ENCODE results near the gene KIAA0232. TPM values are rescaled to one million over a fixed set of nuclear protein-coding genes. Genes with fewer than 3 reads are reported as not detected.
A peak's percentile ranks its signal among the peaks of the same experiment; 100 is the strongest.
"Not testable (repeated sequence)": the region's sequence is repeated elsewhere in the genome, so short reads cannot be mapped to it uniquely, and the experiment has no call there.

Gene KIAA0232
- total RNA-seq, 1 experiment from 2014 or later = 6.2 TPM

- in situ Hi-C loops (cut with HindIII; ENCODE audit: low pct_unique_long_range_greater_than_20kb, low sequenced_read_pairs) = no loop called here
Measured at GRCh38 chr4:6886886-6887285, 104.4 kb downstream of the KIAA0232 start.

GRCh38 chr4:6887591-6888371 is 105.3 kb downstream of the KIAA0232 start:
- DNase-seq (ENCODE audit: low read depth) = no peak
- in situ Hi-C loops (cut with HindIII; ENCODE audit: low pct_unique_long_range_greater_than_20kb, low sequenced_read_pairs) = no loop called here

More at GRCh38 chr4:6886886-6887285, 104.4 kb downstream of the KIAA0232 start:
- DNase-seq (ENCODE audit: low read depth) = no peak

GRCh38 chr4:6888506-6889071 is 106.1 kb downstream of the KIAA0232 start:
- DNase-seq (ENCODE audit: low read depth) = no peak
- in situ Hi-C loops (cut with HindIII; ENCODE audit: low pct_unique_long_range_greater_than_20kb, low sequenced_read_pairs) = no loop called here

- DNase-seq (ENCODE audit: low read depth) = no peak
- in situ Hi-C loops (cut with HindIII; ENCODE audit: low pct_unique_long_range_greater_than_20kb, low sequenced_read_pairs) = no loop called here
Measured at GRCh38 chr4:6889101-6889735, 106.7 kb downstream of the KIAA0232 start.

- in situ Hi-C loops (cut with HindIII; ENCODE audit: low pct_unique_long_range_greater_than_20kb, low sequenced_read_pairs) = no loop called here
- DNase-seq (ENCODE audit: low read depth) = no peak
Measured at GRCh38 chr4:6889736-6890324, 107.3 kb downstream of the KIAA0232 start.

GRCh38 chr4:6890358-6890757 is 107.8 kb downstream of the KIAA0232 start:
- no peak for DNase-seq (ENCODE audit: low read depth)
- in situ Hi-C loops (cut with HindIII; ENCODE audit: low pct_unique_long_range_greater_than_20kb, low sequenced_read_pairs) = no loop called here

GRCh38 chr4:6890971-6891370 is 108.4 kb downstream of the KIAA0232 start:
- DNase-seq (ENCODE audit: low read depth); in situ Hi-C loops (cut with HindIII; ENCODE audit: low pct_unique_long_range_greater_than_20kb, low sequenced_read_pairs): not testable (repeated sequence)

- in situ Hi-C loops (cut with HindIII; ENCODE audit: low pct_unique_long_range_greater_than_20kb, low sequenced_read_pairs) = no loop called here
- no peak for DNase-seq (ENCODE audit: low read depth)
Measured at GRCh38 chr4:6891436-6892170, 109.1 kb downstream of the KIAA0232 start.

- peak; percentile 98 for DNase-seq (ENCODE audit: low read depth)
- in situ Hi-C loops (cut with HindIII; ENCODE audit: low pct_unique_long_range_greater_than_20kb, low sequenced_read_pairs) = no loop called here
Measured at GRCh38 chr4:6892190-6892908, 109.8 kb downstream of the KIAA0232 start.

GRCh38 chr4:6892909-6893202 is 110.3 kb downstream of the KIAA0232 start:
- no peak for DNase-seq (ENCODE audit: low read depth)
- in situ Hi-C loops (cut with HindIII; ENCODE audit: low pct_unique_long_range_greater_than_20kb, low sequenced_read_pairs) = no loop called here

- peak; percentile 99 for DNase-seq (ENCODE audit: low read depth)
- in situ Hi-C loops (cut with HindIII; ENCODE audit: low pct_unique_long_range_greater_than_20kb, low sequenced_read_pairs) = no loop called here
Measured at GRCh38 chr4:6893449-6894085, 111.0 kb downstream of the KIAA0232 start.

GRCh38 chr4:6894086-6894478 is 111.6 kb downstream of the KIAA0232 start:
- no peak for DNase-seq (ENCODE audit: low read depth)
- in situ Hi-C loops (cut with HindIII; ENCODE audit: low pct_unique_long_range_greater_than_20kb, low sequenced_read_pairs) = no loop called here

GRCh38 chr4:6894528-6895498 is 112.3 kb downstream of the KIAA0232 start:
- in situ Hi-C loops (cut with HindIII; ENCODE audit: low pct_unique_long_range_greater_than_20kb, low sequenced_read_pairs) = no loop called here
- DNase-seq (ENCODE audit: low read depth) = no peak

- in situ Hi-C loops (cut with HindIII; ENCODE audit: low pct_unique_long_range_greater_than_20kb, low sequenced_read_pairs) = no loop called here
- DNase-seq (ENCODE audit: low read depth) = peak; percentile 26
Measured at GRCh38 chr4:6896035-6896434, 113.5 kb downstream of the KIAA0232 start.

GRCh38 chr4:6898763-6899162 is 116.2 kb downstream of the KIAA0232 start:
- DNase-seq (ENCODE audit: low read depth) = no peak
- in situ Hi-C loops (cut with HindIII; ENCODE audit: low pct_unique_long_range_greater_than_20kb, low sequenced_read_pairs) = no loop called here

GRCh38 chr4:6900181-6900812 is 117.8 kb downstream of the KIAA0232 start:
- in situ Hi-C loops (cut with HindIII; ENCODE audit: low pct_unique_long_range_greater_than_20kb, low sequenced_read_pairs) = no loop called here

More at GRCh38 chr4:6900181-6900812, 117.8 kb downstream of the KIAA0232 start:
- DNase-seq (ENCODE audit: low read depth) = no peak
